ENCODE results near the gene ECI2. TPM values are rescaled to one million over a fixed set of nuclear protein-coding genes. Genes with fewer than 3 reads are reported as not detected.

The ECI2 gene
- polyA plus RNA-seq, 1 of the 3 experiments (the other 2 are of a cell fraction) = 45.1 TPM

DNA sequence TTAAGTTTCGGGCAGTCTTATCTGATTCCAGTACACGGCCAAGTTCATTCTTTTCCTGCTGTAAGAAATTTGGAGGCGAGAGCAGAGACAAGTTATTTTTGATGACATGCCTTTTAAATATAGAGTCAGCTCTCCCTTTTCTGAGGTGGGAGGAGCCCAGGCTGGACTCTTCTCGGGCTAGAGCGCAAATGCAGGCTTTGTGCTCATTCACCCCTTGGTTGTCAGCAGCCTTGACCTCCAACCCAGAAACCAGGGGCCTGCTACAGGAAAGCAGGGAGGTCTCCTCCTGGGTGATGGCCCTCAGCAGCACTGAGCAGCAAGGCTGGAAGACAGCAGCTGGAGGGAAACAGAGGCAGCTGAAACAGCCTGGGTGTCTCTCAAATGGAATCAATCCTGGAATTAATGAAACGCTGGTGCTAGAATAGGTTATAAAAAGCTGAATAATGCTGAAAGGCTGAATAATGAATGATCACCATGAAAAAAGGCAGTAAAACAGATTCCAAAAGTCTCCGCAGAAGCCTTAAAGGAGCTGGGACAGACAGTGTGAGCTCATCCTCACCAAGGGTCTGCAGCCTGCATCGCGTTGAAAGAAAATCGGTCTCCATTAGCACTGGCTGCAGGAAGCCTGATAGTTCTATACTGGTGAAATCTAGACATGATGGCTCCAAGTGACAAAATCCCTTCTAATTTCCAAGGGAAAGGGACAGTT lies 28.2 kb upstream of the ECI2 start:
- CTCF ChIA-PET = interaction anchor here (0.6 to 1.4 kb wide), 2 partner anchors 109 to 409 kb away, joined by 3 read pairs; no protein-coding TSS in a partner anchor
- WGBS (ENCODE audit: low lambda C conversion rate) = 82% methylated on average over 10 of the region's 10 CpGs

DNA sequence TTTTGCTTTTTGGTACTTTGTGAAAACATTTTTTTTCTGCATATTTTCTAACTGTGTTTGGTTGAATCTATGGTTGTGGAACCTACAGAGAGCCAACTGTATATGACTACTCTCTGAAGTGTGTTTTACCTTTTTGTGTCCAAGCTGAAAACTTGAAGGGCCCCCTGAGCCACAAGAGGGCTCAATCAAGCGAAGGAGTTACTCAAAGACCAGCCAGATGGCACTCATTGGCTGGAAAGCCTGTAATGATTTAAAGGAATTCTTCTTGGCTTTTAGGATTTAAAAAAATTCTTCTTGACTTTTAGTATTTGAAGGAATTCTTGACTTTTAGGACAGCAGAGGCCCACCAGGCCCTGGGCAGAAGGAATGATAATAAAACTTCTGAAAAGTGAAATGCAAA lies 27.0 kb upstream of the ECI2 start:
- H3K27me3 ChIP-seq (ENCODE audit: insufficient read depth) = no peaks in the 10 kb centered on the region; the same call in 1 of the 2 replicates
- no peaks in the 10 kb centered on the region; a peak in 1 of 4 replicates for H3K4me1 ChIP-seq (ENCODE audit: control insufficient read depth in 1 of 2, insufficient read depth in 2 of 2, low read depth in 1 of 2, low read length in 1 of 2)
- H3K4me2 ChIP-seq = no peak overlapping the region
- no peaks in the 10 kb centered on the region for H3F3A ChIP-seq (replicated peaks; ENCODE audit: insufficient read depth)
- TF ChIP-seq, protein P1, sequence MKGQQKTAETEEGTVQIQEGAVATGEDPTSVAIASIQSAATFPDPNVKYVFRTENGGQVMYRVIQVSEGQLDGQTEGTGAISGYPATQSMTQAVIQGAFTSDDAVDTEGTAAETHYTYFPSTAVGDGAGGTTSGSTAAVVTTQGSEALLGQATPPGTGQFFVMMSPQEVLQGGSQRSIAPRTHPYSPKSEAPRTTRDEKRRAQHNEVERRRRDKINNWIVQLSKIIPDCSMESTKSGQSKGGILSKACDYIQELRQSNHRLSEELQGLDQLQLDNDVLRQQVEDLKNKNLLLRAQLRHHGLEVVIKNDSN (IDR thresholded peaks at IDR 0.05; ENCODE audit: borderline replicate concordance, low read depth) = no peak
- TF ChIP-seq TAF1 (IDR thresholded peaks at IDR 0.05; ENCODE audit: borderline replicate concordance, low read depth, low read length) (no peak), MEF2A (IDR thresholded peaks at IDR 0.05; ENCODE audit: borderline replicate concordance, low read depth) (no peak), NFIC (IDR thresholded peaks at IDR 0.05; ENCODE audit: borderline replicate concordance) (no peak), RFX5 (IDR thresholded peaks at IDR 0.05; ENCODE audit: low read length) (no peak), YY1 (IDR thresholded peaks at IDR 0.05; ENCODE audit: low read depth) (no peak), JUND (IDR thresholded peaks at IDR 0.05) (no peak), POLR2AphosphoS5 (IDR thresholded peaks at IDR 0.05; ENCODE audit: low read depth, low read length) (no peak), MXI1 (IDR thresholded peaks at IDR 0.05; ENCODE audit: low read depth, low read length) (no peak), GATA2 (CRISPR knock-in tag; IDR thresholded peaks at IDR 0.05) (no peak)
- TF ChIP-seq, protein P2, sequence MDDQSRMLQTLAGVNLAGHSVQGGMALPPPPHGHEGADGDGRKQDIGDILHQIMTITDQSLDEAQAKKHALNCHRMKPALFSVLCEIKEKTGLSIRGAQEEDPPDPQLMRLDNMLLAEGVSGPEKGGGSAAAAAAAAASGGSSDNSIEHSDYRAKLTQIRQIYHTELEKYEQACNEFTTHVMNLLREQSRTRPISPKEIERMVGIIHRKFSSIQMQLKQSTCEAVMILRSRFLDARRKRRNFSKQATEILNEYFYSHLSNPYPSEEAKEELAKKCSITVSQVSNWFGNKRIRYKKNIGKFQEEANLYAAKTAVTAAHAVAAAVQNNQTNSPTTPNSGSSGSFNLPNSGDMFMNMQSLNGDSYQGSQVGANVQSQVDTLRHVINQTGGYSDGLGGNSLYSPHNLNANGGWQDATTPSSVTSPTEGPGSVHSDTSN (IDR thresholded peaks at IDR 0.05) = no peak
- ChIA-PET CTCF (interaction anchor here (1.6 kb wide), 1 partner anchor 9 kb away, joined by 3 read pairs; no protein-coding TSS in a partner anchor), POLR2A (no interaction called here)
- H4K20me1 ChIP-seq (ENCODE audit: insufficient read depth) = no peaks in the 10 kb centered on the region
- H3K79me2 ChIP-seq (ENCODE audit: insufficient read depth) = no peaks in the 10 kb centered on the region
- H3K9me2 ChIP-seq = no peaks in the 10 kb centered on the region
- no peaks in the 10 kb centered on the region for H3K9me3 ChIP-seq
- DNase-seq = no peak
- H3K27ac ChIP-seq (ENCODE audit: low read depth in 2 of 2, low read length in 1 of 2) = no peak overlapping the region
- H3K9ac ChIP-seq = no peak overlapping the region
- H3K4me3 ChIP-seq (ENCODE audit: low read depth in 2 of 2, low read length in 1 of 2) = no peak overlapping the region
- 39% methylated on average over 1 of the region's 1 CpG for WGBS (ENCODE audit: low lambda C conversion rate)
- no peaks in the 10 kb centered on the region for H3K36me3 ChIP-seq (replicated peaks in 1 of 2; ENCODE audit: control insufficient read depth in 1 of 2, insufficient read depth in 2 of 2, low read length in 1 of 2)
- no peak overlapping the region for H2AFZ ChIP-seq (ENCODE audit: low read depth)

More for the DNA sequence above, 28.2 kb upstream of the ECI2 start:
- Histone ChIP-seq H3K4me2 (no peak overlapping the region), H3K4me1 (ENCODE audit: control insufficient read depth in 1 of 2, insufficient read depth in 2 of 2, low read depth in 1 of 2, low read length in 1 of 2) (no peaks in the 10 kb centered on the region; a peak in 1 of 4 replicates), H3K9me3 (no peaks in the 10 kb centered on the region), H3K27ac (ENCODE audit: low read depth in 2 of 2, low read length in 1 of 2) (no peak overlapping the region), H3K9ac (no peak overlapping the region), H3K27me3 (ENCODE audit: insufficient read depth) (no peaks in the 10 kb centered on the region; the same call in 1 of the 2 replicates), H4K20me1 (ENCODE audit: insufficient read depth) (no peaks in the 10 kb centered on the region), H3K79me2 (ENCODE audit: insufficient read depth) (no peaks in the 10 kb centered on the region), H2AFZ (ENCODE audit: low read depth) (no peak overlapping the region), H3K4me3 (ENCODE audit: low read depth in 2 of 2, low read length in 1 of 2) (no peak overlapping the region), H3F3A (replicated peaks; ENCODE audit: insufficient read depth) (no peaks in the 10 kb centered on the region), H3K9me2 (no peaks in the 10 kb centered on the region), H3K36me3 (replicated peaks in 1 of 2; ENCODE audit: control insufficient read depth in 1 of 2, insufficient read depth in 2 of 2, low read length in 1 of 2) (no peaks in the 10 kb centered on the region)
- no peak for TF ChIP-seq SIN3A (IDR thresholded peaks at IDR 0.05; ENCODE audit: borderline replicate concordance, low read depth, low read length)
- TF ChIP-seq RCOR1 (IDR thresholded peaks at IDR 0.05; ENCODE audit: low read length) = no peak
- TF ChIP-seq RAD21 (IDR thresholded peaks at IDR 0.05; ENCODE audit: low read length) = no peak
- no peak for TF ChIP-seq JUND (IDR thresholded peaks at IDR 0.05)
- no peak for TF ChIP-seq YY1 (IDR thresholded peaks at IDR 0.05; ENCODE audit: low read depth)
- no peak for TF ChIP-seq FOXM1 (IDR thresholded peaks at IDR 0.05; ENCODE audit: low read depth)
- TF ChIP-seq, protein P3, sequence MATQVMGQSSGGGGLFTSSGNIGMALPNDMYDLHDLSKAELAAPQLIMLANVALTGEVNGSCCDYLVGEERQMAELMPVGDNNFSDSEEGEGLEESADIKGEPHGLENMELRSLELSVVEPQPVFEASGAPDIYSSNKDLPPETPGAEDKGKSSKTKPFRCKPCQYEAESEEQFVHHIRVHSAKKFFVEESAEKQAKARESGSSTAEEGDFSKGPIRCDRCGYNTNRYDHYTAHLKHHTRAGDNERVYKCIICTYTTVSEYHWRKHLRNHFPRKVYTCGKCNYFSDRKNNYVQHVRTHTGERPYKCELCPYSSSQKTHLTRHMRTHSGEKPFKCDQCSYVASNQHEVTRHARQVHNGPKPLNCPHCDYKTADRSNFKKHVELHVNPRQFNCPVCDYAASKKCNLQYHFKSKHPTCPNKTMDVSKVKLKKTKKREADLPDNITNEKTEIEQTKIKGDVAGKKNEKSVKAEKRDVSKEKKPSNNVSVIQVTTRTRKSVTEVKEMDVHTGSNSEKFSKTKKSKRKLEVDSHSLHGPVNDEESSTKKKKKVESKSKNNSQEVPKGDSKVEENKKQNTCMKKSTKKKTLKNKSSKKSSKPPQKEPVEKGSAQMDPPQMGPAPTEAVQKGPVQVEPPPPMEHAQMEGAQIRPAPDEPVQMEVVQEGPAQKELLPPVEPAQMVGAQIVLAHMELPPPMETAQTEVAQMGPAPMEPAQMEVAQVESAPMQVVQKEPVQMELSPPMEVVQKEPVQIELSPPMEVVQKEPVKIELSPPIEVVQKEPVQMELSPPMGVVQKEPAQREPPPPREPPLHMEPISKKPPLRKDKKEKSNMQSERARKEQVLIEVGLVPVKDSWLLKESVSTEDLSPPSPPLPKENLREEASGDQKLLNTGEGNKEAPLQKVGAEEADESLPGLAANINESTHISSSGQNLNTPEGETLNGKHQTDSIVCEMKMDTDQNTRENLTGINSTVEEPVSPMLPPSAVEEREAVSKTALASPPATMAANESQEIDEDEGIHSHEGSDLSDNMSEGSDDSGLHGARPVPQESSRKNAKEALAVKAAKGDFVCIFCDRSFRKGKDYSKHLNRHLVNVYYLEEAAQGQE (IDR thresholded peaks at IDR 0.05; ENCODE audit: low read depth, low read length) = no peak
- TF ChIP-seq GATA2 (CRISPR knock-in tag; IDR thresholded peaks at IDR 0.05) = no peak
- TF ChIP-seq FOXJ3 (CRISPR knock-in tag; IDR thresholded peaks at IDR 0.05) = no peak
- POLR2A ChIA-PET = no interaction called here
- DNase-seq = no peak
